ENCODE data around the gene BCAS3. TPM values are rescaled to one million over a fixed set of nuclear protein-coding genes. Genes with fewer than 3 reads are reported as not detected.

The BCAS3 gene
- total RNA-seq, 1 experiment from 2014 or later: 26.3 TPM

GRCh38 chr17:61179380-61179806 is 501.7 kb downstream of the BCAS3 start:
- Histone ChIP-seq H3K9me3 (ENCODE audit: control insufficient read depth in 1 of 2, insufficient read depth in 1 of 2, low read depth in 1 of 2, low read length in 2 of 2) (no peaks in the 10 kb centered on the region), H3K4me2 (ENCODE audit: low read length) (no peak overlapping the region), H3K36me3 (ENCODE audit: control insufficient read depth in 1 of 2, insufficient read depth in 2 of 2, low read length in 2 of 2) (no peaks in the 10 kb centered on the region), H3K9ac (ENCODE audit: low read length) (no peak overlapping the region), H3K4me3 (replicated peaks in 1 of 2; ENCODE audit: low read depth in 1 of 2, low read length in 2 of 2) (no peak overlapping the region), H4K20me1 (ENCODE audit: insufficient read depth) (no peaks in the 10 kb centered on the region), H2AFZ (ENCODE audit: low read depth, low read length, poor library complexity, severe bottlenecking) (no peak overlapping the region), H3K27ac (ENCODE audit: low read depth, low read length) (no peak overlapping the region), H3K4me1 (ENCODE audit: control insufficient read depth in 1 of 2, insufficient read depth in 2 of 2, low read length in 2 of 2) (no peaks in the 10 kb centered on the region), H3K27me3 (ENCODE audit: insufficient read depth, low read length) (no peaks in the 10 kb centered on the region), H3K79me2 (ENCODE audit: insufficient read depth, low read length) (no peaks in the 10 kb centered on the region), H3K9me2 (ENCODE audit: insufficient read depth) (no peaks in the 10 kb centered on the region)
- CTCF ChIA-PET: no interaction called here
- POLR2A ChIA-PET: no interaction called here
- TF ChIP-seq ZNF274 (IDR thresholded peaks at IDR 0.05; ENCODE audit: low read depth, low read length): no peak
- TF ChIP-seq MAX (IDR thresholded peaks at IDR 0.05): no peak
- TF ChIP-seq JUND (IDR thresholded peaks at IDR 0.05): no peak
- TF ChIP-seq TCF7L2 (IDR thresholded peaks at IDR 0.05; ENCODE audit: borderline replicate concordance, extremely low read depth, insufficient read depth, insufficient read length): no peak
- no peak for TF ChIP-seq SRF (IDR thresholded peaks at IDR 0.05; ENCODE audit: low read depth)
- no peak for TF ChIP-seq EZH2phosphoT487 (IDR thresholded peaks at IDR 0.05; ENCODE audit: borderline replicate concordance)
- TF ChIP-seq RAD21 (IDR thresholded peaks at IDR 0.05; ENCODE audit: low read depth): no peak
- TF ChIP-seq EGR1 (IDR thresholded peaks at IDR 0.05; ENCODE audit: low read depth): no peak
- no peak for TF ChIP-seq ZBTB33 (IDR thresholded peaks at IDR 0.05; ENCODE audit: extremely low read depth, insufficient replicate concordance, low read length)
- no peak for TF ChIP-seq REST (IDR thresholded peaks at IDR 0.05; ENCODE audit: low read depth)
- TF ChIP-seq POLR2AphosphoS5 (IDR thresholded peaks at IDR 0.05; ENCODE audit: low read depth, low read length): no peak
- TF ChIP-seq ZFX (IDR thresholded peaks at IDR 0.05): no peak
- TF ChIP-seq EZH2 (IDR thresholded peaks at IDR 0.05): no peak
- no peak for DNase-seq (ENCODE audit: low read depth, low spot score)
- RAD21 ChIA-PET (ENCODE audit: low non-redundant PET in 1 of 2, low total read pairs in 2 of 2, uncharacterized antibody in 2 of 2, unreplicated experiment in 2 of 2): interaction anchor here in 1 of 2 experiments (0.6 kb wide), 1 partner anchor 227 kb away, joined by 4 read pairs; no protein-coding TSS in a partner anchor
- BruUV-seq (replicated peaks): no TSS peak
- no peak for ATAC-seq
- intact Hi-C loops (cut with micrococcal nuclease): no loop called here

All from HCT116 (cell line).